Lower leg skin (tissue), 3 donors: ENCODE data around the gene CHKA.

Experiments
- CTCF ChIP-seq, 3 donors: fragments of 450-650 bp; IDR thresholded peaks; one replicate each; pipeline ENCODE4 v1.5.1; 2016; ENCODE audit warnings: antibody characterized with exemption in 3 of 3, mild to moderate bottlenecking in 3 of 3, moderate library complexity in 2 of 3
- POLR2A ChIP-seq, 2 donors: fragments of 450-650 bp; IDR thresholded peaks; one replicate each; pipeline ENCODE4 v1.6.1; 2016 to 2017; ENCODE audit warnings: antibody characterized with exemption in 2 of 2, mild to moderate bottlenecking in 1 of 2, moderate library complexity in 1 of 2

GRCh38 chr11:68002938-68003845 is 118.0 kb downstream of the CHKA start:
- TF ChIP-seq CTCF (IDR thresholded peaks at IDR 0.05): no peak
- TF ChIP-seq POLR2A (IDR thresholded peaks at IDR 0.05): no peak
